Parathyroid adenoma (tissue), 2 donors: ENCODE measurements around the gene BICRAL.
"Not testable (repeated sequence)": the region's sequence is repeated elsewhere in the genome, so short reads cannot be mapped to it uniquely, and the experiment has no call there.

Experiments used
- H2AFZ ChIP-seq: fragments of 300-600 bp; sonication (generic); one replicate; pipeline ENCODE4 v1.7.0; 2017; ENCODE audit warnings: antibody characterized with exemption, mild to moderate bottlenecking
- H3K27ac ChIP-seq: fragments of 300-600 bp; sonication (generic); one replicate; pipeline ENCODE4 v1.7.0; 2017
- H3K27me3 ChIP-seq: fragments of 300-600 bp; sonication (generic); one replicate; pipeline ENCODE4 v1.7.0; 2017; ENCODE audit warnings: low read length; ENCODE audit not compliant: control insufficient read depth, insufficient read depth
- H3K36me3 ChIP-seq: fragments of 300-600 bp; sonication (generic); one replicate; pipeline ENCODE4 v1.7.0; 2017; ENCODE audit warnings: low read length; ENCODE audit not compliant: control insufficient read depth, insufficient read depth
- H3K4me1 ChIP-seq: fragments of 300-600 bp; sonication (generic); one replicate; pipeline ENCODE4 v1.7.0; 2017; ENCODE audit warnings: control low read depth
- H3K4me2 ChIP-seq: fragments of 300-600 bp; sonication (generic); one replicate; pipeline ENCODE4 v1.7.0; 2017; ENCODE audit warnings: low read length
- H3K4me3 ChIP-seq: fragments of 300-600 bp; sonication (generic); one replicate; pipeline ENCODE4 v1.7.0; 2017; ENCODE audit warnings: low read depth, low read length
- H3K79me2 ChIP-seq: fragments of 300-600 bp; sonication (generic); one replicate; pipeline ENCODE4 v1.7.0; 2017; ENCODE audit warnings: control low read depth
- H3K9ac ChIP-seq: fragments of 300-600 bp; sonication (generic); one replicate; pipeline ENCODE4 v1.7.0; 2017; ENCODE audit warnings: mild to moderate bottlenecking
- H3K9me3 ChIP-seq: fragments of 300-600 bp; sonication (generic); one replicate; pipeline ENCODE4 v1.7.0; 2017; ENCODE audit warnings: low read length; ENCODE audit not compliant: control insufficient read depth
- TF ChIP-seq, protein P1 (sequence below): fragments of 300-600 bp; sonication (generic); IDR thresholded peaks from one replicate; pipeline ENCODE4 v1.7.0; 2017; ENCODE audit warnings: antibody characterized with exemption, mild to moderate bottlenecking
- donor health status: primary hyperparathyroidism.

Gene BICRAL

DNA sequence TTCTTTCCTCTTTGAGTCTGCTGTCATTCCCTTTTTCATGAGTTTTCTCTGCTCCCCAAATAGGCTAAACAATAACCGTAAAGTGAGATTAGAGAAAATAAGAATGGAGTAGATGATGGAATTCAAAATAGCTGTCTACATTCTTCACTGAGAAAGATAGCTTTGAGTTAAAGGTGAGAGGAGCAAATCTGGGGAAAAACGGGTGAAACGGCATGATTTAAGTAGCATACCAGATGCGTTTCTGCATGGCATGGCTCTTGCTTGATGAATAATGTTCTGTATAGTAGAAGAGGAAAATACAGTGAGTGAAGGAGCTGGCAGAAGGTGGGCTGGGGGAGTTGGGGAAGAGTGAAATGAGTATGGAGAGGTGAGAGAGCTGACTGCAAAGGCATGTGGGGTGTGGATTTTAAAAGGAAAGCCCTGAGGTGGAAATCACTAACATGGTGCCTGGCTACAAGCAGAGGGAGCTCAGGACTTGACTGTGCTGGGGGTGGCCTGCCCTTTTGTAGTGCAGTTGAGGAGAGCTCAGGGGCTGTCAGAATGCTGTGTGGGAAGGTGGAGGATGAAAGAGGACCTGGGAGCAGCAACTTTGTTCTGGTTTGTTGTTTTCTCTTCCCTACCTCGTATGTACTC lies 8.8 kb downstream of the BICRAL start:
- no peak overlapping the region for H3K4me3 ChIP-seq
- H3K27me3 ChIP-seq: no peaks in the 10 kb centered on the region
- H3K4me2 ChIP-seq: peak overlapping the region; percentile 37
- H3K9me3 ChIP-seq: no peaks in the 10 kb centered on the region
- H3K36me3 ChIP-seq: no peaks in the 10 kb centered on the region
- peaks cover 36% of the 10 kb centered on the region for H3K4me1 ChIP-seq
- TF ChIP-seq, protein P1, sequence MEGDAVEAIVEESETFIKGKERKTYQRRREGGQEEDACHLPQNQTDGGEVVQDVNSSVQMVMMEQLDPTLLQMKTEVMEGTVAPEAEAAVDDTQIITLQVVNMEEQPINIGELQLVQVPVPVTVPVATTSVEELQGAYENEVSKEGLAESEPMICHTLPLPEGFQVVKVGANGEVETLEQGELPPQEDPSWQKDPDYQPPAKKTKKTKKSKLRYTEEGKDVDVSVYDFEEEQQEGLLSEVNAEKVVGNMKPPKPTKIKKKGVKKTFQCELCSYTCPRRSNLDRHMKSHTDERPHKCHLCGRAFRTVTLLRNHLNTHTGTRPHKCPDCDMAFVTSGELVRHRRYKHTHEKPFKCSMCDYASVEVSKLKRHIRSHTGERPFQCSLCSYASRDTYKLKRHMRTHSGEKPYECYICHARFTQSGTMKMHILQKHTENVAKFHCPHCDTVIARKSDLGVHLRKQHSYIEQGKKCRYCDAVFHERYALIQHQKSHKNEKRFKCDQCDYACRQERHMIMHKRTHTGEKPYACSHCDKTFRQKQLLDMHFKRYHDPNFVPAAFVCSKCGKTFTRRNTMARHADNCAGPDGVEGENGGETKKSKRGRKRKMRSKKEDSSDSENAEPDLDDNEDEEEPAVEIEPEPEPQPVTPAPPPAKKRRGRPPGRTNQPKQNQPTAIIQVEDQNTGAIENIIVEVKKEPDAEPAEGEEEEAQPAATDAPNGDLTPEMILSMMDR: no peak
- no peak overlapping the region for H2AFZ ChIP-seq
- H3K27ac ChIP-seq: peak overlapping the region; percentile 80
- no peak overlapping the region for H3K9ac ChIP-seq
- H3K79me2 ChIP-seq: peaks cover 33% of the 10 kb centered on the region

DNA sequence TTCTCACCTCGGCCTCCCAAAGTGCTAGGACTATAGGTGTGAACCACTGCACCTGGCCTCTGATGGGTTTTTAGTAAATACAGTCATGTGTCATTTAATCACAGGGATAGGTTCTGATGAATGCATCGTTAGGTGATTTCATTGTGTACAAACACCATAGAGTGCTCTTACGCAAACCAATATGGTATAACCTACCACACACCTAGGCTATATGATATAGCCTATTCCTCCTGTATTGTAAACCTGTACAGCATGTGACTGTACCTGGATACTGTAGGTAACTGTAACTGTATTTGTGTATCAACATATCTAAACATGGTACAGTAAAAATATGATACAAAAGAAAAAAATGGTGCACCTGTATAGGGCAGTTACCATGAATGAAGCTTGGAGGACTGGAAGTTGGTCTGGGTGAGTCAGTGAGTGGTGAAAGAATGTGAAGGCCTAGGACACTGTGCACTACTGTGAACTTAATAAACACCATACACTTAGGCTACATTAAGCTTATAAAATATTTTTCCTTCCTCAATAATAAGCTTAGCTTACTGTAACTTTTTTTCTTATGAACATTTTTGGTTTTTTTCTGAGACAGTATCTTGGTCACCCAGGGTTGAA lies 10.0 kb downstream of the BICRAL start:
- no peaks in the 10 kb centered on the region for H3K36me3 ChIP-seq
- no peaks in the 10 kb centered on the region for H3K27me3 ChIP-seq
- no peak overlapping the region for H3K4me2 ChIP-seq
- no peaks in the 10 kb centered on the region for H3K9me3 ChIP-seq
- H3K4me3 ChIP-seq: no peak overlapping the region
- H3K9ac ChIP-seq: no peak overlapping the region
- no peak overlapping the region for H2AFZ ChIP-seq
- peaks cover 30% of the 10 kb centered on the region for H3K4me1 ChIP-seq
- no peak overlapping the region for H3K27ac ChIP-seq
- TF ChIP-seq, protein P1: no peak
- peaks cover 28% of the 10 kb centered on the region for H3K79me2 ChIP-seq

DNA sequence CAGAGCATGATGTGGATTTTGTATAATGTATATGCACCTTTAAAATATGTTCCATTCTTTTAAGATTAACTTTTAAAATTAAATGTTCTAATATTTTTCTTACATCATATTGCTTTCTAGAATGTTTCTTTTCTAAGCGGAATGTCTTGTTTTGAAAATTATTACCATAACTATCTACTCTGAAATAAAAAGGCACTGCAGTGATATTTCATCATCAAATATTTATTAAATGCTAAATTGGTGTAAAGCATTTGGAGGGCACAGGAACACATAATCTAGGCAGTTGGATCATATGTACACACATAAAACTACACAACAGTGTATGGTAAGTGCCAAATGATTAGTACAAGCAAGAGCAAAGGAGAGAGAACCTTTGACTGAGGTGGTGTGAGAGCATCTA lies 13.8 kb downstream of the BICRAL start:
- Histone ChIP-seq H3K27me3 (no peaks in the 10 kb centered on the region), H3K36me3 (no peaks in the 10 kb centered on the region), H3K4me1 (peaks cover 5% of the 10 kb centered on the region), H3K79me2 (peaks cover 23% of the 10 kb centered on the region), H3K9ac (no peak overlapping the region), H3K4me2 (no peak overlapping the region), H2AFZ (no peak overlapping the region), H3K4me3 (no peak overlapping the region), H3K9me3 (no peaks in the 10 kb centered on the region), H3K27ac (no peak overlapping the region)
- TF ChIP-seq, protein P1: no peak

DNA sequence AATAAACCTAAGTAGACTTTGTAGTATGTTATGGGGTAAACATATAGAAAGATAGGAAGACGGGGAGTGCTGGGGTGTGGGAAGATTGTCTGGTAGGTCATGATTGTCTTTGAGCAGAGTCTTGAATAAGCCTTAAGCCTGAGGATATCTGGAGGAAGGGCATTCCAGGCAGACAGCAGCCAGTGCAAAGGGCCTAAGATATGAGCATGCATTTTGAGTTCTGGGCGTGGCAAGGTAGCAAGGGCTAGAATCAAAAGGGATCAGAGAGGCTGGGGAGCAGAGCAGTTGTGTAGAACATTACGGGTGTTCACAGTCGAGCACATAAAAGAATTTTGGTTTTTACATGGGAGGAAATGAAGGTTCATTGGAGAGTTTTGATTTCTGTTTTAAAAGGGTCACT lies 14.3 kb downstream of the BICRAL start:
- TF ChIP-seq, protein P1: no peak
- Histone ChIP-seq H3K9me3 (no peaks in the 10 kb centered on the region), H3K4me1 (peaks cover 3% of the 10 kb centered on the region), H3K79me2 (peaks cover 23% of the 10 kb centered on the region), H2AFZ (no peak overlapping the region), H3K27me3 (no peaks in the 10 kb centered on the region), H3K27ac (no peak overlapping the region), H3K4me3 (no peak overlapping the region), H3K4me2 (no peak overlapping the region), H3K36me3 (no peaks in the 10 kb centered on the region), H3K9ac (no peak overlapping the region)

- H3K9ac ChIP-seq, H3K4me3 ChIP-seq, H3K27me3 ChIP-seq, H3K36me3 ChIP-seq, H3K27ac ChIP-seq, H2AFZ ChIP-seq, H3K4me1 ChIP-seq, H3K4me2 ChIP-seq, H3K9me3 ChIP-seq: not testable (repeated sequence)
- peaks cover 29% of the 10 kb centered on the region for H3K79me2 ChIP-seq
These were observed 15.8 kb downstream of the BICRAL start for GRCh38 chr6:42797696-42798095.
